Stimulated activated CD8-positive, alpha-beta memory T cell treated with anti-CD3 and anti-CD28 coated beads, Interleukin-15, amount 100 ng/mL, for 48 hours (primary cell): ENCODE measurements around the gene ARVCF.

ENCODE experiments used
- DNase-seq, 2 donors: peaks; one replicate each; pipeline ENCODE4 v3.0.0-alpha.2; 2020; ENCODE audit warnings: low read depth in 2 of 2

ARVCF gene

GRCh38 chr22:19998991-19999820, 17.4 kb downstream of the ARVCF start:
- no peak for DNase-seq

DNA sequence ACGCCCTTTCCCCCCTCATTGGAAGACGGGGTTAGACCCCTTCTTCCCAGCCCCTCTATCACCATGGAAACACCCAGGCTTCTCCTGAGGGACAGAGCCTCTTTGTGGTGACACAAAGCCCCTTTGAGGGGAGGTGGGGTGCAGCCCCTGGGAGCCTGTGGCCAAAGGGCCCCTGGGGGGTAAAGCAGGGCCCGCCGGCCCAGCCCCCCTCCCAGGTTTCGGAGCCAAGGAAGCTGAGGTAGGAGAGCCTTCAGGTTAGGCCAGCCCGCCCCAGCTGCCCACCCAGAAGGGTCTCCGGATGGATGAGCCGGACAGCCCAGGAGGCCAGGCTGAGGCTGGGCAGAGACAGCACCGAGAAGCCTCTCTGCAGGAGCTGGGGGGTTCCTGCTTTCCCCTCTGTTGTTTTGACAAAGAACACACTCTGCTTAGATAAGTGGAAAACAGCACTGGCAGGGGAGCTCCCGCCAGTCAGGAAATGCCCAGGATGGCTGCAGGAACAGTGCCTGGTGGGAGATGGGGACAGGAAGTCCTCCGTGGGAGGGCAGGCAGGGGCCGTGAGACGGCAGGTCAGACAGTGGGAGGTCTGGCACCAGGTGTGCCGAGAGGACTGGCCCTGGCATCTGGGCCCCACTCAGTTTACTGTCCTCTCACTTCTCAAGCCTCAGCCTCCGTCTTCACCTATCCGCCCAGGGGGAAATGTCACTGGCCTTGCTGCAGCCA, 18.2 kb downstream of the ARVCF start:
- DNase-seq: no peak

GRCh38 chr22:19997561-19998231, 18.9 kb downstream of the ARVCF start:
- DNase-seq: no peak

DNA sequence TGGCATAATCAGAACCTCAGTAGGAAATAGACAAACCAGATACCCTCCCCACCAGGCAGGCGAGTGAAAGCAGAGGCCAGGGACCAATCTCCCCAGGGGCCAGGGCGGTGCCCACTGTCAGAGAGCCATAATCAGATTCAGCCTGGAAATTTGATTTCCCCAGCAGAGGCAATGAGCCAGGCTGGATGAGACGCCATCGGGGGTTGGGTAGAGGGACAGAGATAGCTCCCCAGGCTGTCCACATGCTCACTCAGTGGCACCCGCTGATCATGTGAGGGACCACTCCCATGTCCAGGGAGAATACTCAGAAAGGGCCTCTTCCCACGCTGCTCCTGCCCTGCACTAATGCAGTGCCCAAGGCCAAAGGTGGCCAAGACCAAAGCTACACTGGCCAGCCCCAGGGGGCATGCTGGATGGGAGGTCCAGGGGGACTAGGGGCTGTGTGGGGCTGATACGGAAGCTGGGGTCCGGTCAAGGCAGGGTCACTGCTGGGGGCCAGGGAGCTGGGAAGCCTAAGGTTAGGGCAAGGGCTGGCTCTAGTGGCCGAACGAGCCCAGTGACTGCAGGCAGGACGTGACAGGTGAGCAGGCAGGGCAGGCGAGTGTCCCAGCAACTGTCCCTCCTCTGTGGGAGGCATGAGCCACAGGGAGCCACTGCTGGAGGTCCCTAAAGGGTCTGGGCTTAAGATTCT, 19.8 kb downstream of the ARVCF start:
- DNase-seq: no peak

- no peak for DNase-seq
Observed at GRCh38 chr22:19995611-19996339, 20.8 kb downstream of the ARVCF start.

DNA sequence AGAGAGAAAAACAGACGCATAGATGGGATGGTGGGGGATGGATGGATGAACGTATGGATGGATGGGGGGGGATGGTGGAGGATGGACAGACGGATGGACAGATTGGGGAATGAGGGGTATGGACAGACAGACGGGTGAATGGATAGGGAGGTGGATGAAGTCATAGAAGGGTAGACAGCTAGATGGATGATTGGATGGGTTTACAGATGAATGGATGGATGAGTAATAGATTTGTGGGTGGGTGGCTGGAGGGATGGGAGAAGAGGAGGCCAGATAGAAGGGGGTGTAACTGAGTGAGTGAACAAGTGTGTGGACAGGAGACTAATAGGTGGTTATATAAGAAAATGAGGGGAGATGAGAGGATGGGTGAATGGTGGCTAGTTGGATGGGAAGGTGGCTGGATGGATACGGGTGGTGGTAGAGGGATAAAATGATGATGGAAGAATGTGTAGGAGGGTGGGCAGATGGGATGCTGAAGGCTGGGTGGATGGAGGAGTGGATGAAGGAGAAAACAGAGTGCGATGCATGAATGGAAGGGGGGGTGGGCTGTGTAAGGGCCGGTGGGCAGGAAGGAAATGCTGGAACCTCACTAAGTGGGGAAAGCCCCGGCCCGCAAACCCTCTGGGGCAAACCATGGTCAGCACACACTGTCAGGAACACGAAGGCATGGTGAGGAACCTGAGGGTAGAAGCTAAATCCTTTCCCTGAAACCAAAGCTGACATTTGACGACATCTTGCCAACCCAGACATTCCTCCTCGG, 21.6 kb downstream of the ARVCF start:
- no peak for DNase-seq

GRCh38 chr22:19993926-19994325, 22.7 kb downstream of the ARVCF start:
- no peak for DNase-seq

DNA sequence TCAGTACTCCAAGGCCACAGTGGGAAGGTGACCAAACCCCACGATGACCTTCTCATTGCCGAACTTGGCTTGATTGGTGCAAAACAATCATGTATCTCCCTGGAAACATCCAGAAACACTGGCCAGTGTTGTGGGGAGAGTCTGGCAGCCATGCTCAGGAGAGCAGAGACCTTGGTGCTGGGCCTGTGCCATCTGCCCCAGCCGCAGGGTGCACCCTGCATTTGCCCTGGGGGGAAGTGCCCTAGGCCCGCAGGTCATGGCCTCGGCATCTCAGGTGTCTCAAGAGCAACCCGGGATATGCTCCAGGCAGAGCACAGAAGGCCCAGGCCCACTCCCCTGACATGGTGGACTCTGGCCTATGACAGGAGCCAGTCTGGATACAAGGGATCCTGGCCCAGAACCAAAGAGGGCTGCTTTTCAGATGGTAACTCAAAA, 23.7 kb downstream of the ARVCF start:
- no peak for DNase-seq

DNA sequence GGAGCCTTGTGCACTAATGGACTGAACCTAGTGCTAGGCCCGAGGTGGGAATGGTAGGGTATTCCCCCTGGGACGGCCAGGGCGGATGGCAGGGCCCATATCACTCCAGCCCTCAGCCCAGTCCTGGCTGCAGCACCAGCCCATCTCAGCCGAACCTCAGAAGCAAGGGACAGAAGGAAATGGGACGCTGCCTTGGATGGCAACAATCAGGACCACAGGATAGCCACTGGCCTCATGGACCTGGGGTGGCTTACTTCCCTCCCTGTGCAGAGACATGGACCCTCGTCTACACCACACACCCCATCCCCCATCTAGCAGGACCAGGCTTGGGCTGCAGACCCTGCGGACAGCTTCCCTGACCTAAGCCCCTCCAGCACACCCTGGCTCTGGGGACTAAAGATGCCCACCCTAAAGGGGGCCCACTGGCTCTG, 24.1 kb downstream of the ARVCF start:
- no peak for DNase-seq

- no peak for DNase-seq
Observed at GRCh38 chr22:19991645-19992451, 24.8 kb downstream of the ARVCF start.

DNA sequence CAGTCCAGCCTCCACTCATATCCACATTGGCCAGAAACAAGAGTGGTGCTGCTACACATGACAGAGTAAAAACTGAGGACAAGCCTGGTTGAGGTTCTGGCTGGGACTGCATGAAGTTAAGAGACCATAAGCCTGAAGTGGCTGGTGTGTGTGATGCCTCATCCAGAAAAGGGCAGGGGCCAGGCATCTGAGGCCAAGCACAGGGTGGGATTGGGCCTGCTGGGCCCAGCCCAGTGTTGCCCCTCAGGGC, 25.3 kb downstream of the ARVCF start:
- DNase-seq: no peak

DNA sequence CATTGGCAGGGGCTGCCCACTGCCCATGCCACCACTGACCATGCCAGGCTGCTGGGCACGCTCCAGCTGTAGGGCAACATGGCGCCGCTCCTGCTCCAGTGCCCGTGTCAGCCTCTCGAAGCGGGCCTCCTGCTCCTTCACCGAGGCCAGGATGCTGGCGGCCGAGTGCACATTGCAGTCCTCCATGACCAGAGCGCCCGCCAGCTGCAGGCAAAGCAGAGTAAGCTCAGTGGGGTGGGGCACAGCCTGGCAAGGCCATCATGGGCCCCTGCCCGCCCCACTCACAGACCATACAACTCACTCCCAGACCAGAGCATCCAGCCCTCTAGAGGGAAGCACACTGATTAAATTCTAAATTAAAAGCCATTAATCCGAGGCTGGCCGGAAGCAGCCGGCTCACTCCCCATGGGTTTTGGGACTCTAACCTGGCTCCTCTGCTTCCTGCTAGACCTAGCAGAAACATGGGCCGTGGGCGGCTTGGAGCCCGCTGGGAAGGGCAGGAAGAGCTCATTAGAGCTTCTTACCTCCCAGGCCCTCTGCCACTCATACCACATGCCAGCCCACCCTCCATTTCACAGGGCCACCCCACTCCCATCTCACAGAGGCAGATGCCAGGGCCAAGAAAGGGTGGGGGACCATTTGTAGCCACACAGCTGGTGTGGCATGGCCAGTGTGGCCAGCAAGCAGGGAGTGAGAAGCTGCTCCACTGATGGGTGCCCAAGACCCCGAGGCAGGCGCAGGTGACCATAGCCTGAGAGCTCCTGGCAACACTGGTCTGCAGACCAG, 25.8 kb downstream of the ARVCF start:
- no peak for DNase-seq

DNA sequence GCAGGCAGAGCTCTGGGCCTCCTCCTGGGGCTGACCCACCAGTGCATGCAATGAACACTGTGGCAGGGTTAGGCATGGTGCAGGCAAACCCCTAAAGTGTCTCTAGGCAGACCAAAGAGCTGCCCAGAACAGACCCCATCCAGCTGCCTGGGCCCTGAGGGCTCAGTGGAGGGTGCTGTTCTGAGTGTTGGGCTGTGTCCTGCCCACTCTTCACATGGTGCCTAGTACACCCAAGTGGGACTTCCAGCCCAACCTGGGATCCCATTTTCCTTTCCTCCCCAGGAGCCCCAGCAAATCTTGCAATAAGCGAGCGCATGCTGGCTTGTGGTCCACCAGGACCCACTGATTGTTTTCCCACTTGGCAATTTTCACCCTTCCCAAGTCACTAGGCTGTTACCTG, 26.4 kb downstream of the ARVCF start:
- DNase-seq: no peak

GRCh38 chr22:19989725-19990067, 26.9 kb downstream of the ARVCF start:
- no peak for DNase-seq

DNA sequence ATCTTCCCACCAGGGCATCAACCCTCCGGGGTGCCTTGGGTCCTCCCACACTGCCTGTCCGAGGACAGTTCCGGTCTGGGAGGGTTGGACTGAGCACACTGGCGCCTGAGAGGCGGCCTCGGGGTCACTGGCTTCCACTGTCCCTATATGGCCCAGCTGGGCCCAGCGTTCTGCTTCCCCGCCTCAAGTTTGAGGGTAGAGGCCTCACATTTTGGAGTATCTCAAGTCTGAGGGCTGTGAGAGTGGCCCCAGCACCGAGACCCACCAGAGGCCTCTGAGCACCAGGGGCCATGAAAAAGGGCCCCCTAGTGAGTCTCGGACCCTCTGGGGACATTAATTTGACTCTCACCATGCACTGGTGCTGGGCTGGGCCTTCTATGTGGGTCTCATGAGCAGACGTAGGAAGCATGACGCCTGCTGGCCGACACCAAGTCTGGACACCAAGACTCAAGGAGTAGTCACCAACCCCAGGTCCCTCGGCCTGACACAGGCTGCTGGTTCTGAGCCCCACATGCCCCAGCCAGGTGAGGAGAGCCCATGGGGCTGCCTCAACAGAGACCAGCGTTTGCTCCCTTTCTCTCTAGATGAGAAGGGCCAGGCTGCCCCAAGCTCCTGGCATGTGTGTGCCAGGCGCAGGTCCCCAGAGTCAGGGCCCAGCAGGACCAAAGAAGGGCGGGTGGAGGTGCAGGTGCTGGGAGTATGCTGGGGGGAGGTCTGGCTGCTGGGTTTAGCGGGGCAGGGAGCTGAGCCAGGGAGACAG, 27.5 kb downstream of the ARVCF start:
- DNase-seq: no peak

- no peak for DNase-seq
Observed at GRCh38 chr22:19988331-19988808, 28.3 kb downstream of the ARVCF start.

DNA sequence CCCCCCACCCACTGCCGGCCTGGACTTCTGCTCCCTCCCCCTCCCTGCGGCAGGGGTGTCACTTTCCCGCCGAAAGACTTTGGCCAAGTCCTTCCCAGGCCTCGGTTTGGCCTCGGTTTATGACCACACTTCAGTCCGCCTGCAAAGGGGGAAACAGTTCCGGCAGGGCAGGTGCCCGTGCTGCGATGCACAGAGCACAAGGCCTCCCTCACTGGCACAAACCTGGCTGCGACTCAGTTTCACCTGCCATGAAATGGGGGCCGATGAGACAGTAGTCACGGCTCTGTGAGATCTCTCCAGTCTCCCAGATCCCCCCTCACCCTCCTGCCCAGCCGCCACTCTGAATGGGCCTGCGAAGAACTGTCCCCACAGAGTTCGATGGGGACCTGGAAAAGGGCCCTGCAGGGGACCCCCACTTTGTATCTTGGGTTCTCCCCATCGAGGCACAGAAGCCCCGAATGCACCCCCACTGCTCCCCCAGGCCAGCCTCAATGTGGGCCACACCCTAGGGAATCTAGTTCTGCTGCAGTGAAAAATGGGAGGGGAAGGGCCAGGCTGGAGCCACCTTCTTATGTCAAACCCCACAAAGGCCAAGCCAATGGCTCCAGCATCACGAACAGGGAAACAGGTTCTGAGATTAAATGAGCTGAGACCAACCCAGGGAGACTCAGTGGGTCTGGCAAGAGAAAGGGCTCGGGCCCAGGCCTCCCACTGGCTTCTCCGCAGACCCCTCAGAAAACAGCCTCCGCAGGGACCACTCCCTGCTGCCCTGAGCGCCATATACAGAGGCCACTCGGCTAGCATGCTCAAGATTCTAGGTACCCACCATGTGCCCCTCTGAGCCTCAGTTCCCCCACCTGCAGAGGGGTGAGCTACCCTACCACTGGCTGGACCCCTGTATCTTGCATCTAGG, 29.0 kb downstream of the ARVCF start:
- DNase-seq: no peak
